Activated T-helper 1 cell treated with anti-CD3 and anti-CD28 coated beads, Interleukin-2, amount 50 U/mL, for 16 hours (primary cell): ENCODE results near the gene CS.

Source experiments
- DNase-seq, 2 donors: peaks; one replicate each; pipeline ENCODE4 v3.0.0-alpha.2; 2020; ENCODE audit warnings: low read depth in 1 of 2, low spot score in 1 of 2

CS gene

DNA sequence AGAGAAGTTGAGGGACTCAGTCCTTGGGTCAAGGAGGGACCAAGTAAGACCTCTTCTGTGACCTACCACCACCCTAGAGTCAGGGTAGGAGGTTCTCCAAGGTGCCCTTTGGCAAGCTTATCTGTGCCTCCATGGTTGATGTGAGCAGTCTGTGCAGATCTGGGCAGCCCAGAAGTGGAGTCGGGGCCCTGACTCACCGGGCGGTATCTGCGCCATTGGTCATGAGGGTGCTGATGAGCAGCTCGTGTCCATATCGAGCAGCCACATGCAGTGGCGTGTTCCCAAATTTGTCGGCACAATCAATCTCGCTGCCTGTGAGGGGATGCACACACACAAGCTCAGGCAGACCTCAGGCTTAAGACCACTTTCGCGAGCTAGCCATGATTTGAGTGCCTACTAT is 47.0 kb downstream of the CS start:
- DNase-seq: no peak

DNA sequence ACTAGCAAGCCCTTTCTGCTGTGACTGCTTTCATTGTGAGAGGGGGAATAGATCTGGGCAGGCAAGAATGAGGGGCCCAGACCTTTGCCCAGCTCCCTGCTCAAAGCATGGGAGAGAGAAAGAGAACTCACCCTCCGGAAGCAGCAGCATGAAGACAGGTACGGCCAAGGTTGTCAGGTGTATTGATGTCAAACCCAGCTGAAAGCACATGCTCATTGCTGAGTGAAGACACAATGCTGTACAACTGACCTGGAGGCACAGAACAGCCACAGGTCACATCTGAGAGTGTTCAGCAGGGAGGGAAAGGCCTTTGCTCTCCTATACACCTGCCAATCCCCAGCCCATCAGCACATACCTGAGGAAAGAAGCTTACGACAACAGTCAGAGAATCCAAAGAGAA is 47.5 kb downstream of the CS start:
- no peak for DNase-seq

DNA sequence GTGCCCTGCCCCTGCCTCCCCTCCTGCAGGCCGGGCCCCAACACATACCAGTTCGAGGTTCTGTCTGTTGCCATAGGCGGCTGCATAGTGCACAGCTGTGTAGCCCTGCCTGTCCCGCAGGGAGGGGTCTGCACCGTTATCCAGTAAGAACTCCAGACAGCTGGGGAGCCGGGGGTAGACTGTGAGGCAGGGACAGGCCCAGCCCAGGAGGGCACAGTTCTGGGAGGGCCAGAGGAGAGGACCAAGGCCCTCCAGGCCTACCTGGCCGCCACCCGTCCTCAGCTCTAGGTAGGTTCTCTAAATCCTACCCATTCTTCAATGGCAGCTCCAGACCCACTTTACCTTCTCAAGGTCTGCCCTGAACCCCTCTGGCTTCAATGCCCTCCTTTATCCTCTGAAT is 51.4 kb downstream of the CS start:
- DNase-seq: no peak

DNA sequence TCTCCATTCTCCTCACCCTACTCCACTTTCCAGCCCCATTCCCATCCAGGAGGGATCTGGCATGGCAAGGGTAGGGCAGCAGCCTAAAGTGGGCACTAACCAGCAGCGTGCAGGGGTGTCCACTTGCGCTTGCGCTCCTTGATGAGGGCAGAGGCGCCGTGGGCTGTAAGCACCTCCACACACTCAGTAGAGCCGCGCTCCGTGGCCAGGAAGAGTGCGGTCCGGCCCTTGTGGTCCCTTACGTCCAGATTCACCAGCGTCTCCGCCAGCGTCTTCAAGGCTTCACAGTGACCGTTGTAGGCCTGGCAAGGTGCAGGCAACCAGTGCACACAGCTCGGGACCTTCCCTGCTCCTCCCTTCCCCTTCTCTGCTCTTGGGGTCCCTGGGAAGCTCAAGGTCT is 52.2 kb downstream of the CS start:
- no peak for DNase-seq

GRCh38 chr12:56244494-56244893 is 55.6 kb downstream of the CS start:
- no peak for DNase-seq

- no peak for DNase-seq
These were observed 56.4 kb downstream of the CS start for GRCh38 chr12:56243731-56244181.

DNA sequence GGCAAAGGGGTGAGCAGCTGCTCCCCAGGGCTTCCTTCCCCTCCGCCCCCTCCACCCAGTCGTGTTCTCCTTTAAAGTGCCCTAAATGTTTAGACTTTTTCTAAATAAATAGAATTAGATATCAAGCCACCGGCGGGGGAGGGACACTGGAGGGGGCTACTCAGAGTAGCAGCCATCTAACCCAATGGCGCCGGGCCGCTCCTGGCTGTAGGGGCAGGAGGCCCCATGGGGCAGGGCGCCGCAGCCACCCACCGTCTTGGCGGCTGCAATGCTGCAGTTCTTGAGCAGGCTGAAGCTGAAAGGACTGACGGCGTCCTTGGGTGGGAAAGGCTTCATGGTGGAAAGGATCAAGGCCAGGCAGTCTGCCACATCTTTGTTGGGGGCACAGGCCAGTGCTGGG is 57.1 kb downstream of the CS start:
- DNase-seq: no peak

DNA sequence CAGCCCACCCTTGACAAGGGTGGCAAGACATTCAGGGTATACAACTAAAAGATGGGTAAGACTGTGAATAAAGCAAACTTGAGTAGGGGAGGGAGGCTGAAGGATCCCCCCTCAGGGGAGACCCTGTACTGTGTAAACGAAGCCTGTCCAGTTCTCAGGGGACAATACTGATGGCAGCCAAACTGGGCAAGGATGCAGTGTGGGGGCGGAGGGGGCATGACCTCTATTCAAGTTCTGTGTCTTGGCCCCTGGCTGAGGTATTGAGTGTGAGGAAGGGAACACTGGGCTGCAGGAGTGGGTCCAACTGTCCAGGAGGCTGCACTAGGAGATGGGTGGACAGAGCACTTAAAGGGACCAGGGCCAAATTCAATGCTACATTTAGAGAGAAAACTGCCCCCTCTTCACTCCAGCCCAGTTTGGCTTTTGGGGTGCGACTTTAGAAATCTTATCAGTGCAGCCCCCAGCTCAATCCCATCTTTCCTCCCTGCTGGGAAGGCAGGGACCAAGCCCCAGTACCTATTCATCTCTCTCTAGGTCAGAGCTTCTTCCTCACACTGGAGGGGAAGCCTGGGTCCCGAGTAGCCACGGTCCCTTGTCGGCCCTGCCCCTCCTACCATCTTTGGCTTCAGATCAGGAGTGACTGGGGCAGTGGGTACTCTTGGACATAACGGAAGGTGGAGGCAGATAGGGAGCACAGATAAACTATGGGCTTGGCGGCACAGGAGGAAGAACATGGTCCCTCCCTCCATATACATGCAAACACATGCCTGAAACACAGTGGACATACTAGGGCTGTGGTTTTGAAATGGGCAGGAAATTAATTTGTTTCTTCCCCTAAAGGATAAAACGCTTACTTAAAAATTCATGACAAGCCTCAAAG is 58.5 kb downstream of the CS start:
- no peak for DNase-seq

DNA sequence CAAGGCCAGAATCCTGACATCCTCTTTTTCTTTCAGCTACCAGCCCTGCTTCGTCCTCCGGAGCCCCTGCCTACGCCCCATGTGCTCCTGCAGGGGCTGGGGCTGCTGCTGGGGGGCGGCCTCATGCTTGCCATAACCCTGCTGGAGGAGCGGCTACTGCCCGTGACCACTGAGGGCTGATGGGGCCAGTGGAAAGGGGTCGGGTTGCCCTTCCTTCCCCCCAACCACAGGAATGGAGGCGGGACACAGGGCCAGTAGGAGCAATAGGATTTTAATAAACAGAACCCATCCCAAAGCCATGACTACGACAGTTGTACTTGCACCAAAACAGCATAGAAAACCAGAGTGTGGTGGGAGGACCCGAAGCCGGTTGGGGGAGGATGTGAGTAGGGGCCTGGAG is 62.6 kb downstream of the CS start:
- no peak for DNase-seq

GRCh38 chr12:56236985-56237384 is 63.1 kb downstream of the CS start:
- no peak for DNase-seq

DNA sequence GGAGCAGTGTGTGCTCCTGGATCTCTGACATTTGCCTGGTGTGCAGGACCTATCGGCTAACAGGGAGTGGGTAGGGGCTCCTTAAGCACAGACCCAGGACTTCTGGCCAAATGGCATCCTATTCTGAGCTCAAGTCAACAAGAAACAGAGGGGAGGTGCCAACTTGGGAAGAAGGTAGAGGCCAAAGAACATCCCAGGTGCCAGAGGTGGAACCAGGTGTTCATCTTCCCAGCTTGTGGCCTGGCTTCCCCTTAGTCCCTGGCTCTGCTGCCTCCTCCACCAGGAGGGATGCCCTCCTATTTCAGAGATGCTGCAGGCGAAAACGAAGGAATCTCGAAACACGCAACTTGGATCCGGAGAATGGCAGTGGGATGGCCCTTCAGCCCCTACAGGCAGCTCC is 64.0 kb downstream of the CS start:
- DNase-seq: no peak

DNA sequence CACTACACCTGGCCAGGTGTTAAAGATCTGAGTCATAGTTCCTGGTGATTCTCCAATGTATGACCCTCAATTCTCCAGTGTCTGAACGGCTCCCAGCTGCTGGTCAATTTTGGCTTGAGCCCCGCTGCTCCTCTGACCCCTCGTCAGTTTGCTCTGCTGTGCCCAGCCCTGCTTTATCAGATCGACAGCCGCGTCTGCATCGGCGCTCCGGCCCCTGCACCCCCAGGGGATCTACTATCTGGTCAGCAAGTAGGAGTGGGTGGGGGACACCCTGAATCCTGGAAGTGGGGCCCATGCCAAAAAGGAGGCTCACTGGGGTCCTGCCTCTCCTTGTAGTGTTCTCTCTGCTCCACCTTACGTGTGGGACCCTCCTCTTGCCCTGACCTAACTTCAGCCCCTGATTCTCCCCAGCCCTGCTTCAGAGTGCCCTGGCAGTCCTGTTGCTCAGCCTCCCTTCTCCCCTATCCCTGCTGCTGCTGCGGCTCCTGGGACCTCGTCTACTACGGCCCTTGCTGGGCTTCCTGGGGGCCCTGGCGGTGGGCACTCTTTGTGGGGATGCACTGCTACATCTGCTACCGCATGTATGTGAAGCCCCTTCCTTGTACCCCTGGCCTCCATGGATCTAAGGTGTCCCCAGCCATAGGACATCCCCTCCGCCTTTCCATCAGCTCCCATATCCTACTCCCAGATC is 65.2 kb downstream of the CS start:
- no peak for DNase-seq

GRCh38 chr12:56231184-56231582 is 68.9 kb downstream of the CS start:
- no peak for DNase-seq

DNA sequence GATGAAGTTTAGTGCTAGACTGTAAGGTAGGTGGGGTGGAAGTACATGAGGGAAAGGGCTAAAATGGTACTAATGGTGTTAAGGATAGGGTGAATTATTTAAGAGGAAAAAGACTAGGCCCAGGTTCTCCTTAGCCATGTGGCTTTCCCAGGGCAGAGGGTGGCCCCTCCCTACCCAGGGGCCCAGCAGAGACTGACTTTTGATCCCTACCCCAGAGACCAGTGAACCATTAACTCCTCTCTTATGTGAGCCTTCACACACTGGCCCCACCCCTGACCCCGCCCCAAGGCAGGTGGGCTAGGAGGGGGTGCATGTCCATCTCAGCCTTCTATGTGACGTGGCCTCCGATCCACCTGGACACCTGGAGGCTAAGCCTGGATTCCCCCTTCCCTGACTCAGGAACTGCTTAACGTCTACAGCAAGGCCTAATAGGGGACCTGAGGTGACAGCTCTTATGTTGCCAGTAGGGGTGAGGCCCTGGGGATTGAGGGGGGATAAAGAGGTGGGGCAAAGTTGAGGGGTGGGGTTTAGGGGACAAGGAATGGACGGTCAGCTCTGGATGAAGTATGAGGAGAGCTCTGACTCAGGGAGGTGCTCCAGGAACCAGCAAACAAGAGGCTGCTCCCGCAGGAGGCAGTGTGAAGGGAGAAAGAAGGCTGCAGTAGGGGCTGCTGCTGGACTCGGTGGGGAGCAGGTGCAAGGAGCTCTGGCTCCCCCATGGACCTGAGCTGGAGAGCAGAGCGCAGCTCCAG is 69.5 kb downstream of the CS start:
- no peak for DNase-seq

DNA sequence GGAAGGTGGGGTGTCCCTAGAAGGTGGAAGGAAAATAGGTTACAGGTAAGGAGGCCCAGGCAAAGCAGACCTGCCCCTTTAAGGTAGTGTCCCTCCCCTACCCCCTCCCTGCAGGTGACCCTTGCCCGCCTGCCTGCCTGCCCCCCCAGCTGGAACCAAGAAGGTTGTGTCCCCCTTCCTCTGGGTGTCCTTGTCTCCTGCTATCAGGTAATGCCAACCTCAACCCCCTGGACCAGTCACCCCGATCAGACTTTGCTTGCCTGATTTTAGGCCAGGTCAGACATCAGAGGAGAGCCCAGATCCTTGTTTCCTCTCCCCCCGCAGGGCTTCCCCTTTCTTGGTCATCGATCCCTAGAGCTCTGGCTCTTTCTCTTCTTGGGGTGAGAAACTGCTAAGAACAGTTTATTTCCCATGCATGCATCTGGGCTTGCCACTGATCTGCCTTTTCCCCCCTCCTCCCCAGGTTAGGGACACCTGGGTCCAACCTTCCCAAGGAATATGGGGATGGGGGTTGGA is 70.2 kb downstream of the CS start, which contains the start of gene SLC39A5:
TSS of gene SLC39A5 (plus strand) at position 136 of the 516 bp plus-strand sequence. CDS start 1,224 bp downstream, outside the sequence.
- DNase-seq: no peak

DNA sequence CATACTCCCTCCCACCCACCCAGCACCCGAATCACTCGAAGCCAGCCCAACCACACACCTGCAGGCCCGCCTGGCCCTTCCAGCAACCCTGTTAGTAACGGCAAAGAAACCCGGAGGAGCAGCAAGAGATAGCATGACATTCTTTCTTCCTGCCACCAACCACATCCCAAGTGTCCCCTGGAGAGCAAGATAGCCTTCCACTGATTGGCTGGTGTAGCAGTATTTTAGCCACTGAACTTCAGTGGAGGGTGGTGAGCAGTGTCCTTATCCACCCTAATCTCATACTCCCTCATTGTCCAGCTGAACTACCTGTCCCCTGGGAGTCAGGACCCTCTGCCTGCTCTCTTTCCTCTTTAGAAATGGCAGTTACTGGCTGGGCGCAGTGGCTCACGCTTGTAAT is 71.0 kb downstream of the CS start:
- no peak for DNase-seq

DNA sequence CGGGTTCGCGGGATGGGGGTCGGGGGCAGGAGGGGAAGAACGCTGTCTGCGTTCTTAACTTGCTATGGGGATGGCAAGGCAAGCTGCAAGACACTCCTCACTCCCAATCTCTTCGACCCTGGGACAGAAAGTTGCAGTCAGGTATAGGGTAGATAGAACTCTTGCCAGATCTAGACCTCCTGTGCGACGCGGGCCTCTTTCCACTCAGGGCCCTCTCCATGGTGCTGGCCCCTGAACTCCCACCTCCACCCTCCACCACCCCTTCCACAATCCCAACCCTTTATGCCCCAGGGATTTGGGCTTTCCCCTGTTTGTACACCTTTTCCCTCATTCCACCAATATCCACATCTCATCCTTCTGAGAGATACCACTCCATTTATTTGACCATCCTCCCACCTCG is 75.2 kb downstream of the CS start:
- no peak for DNase-seq

DNA sequence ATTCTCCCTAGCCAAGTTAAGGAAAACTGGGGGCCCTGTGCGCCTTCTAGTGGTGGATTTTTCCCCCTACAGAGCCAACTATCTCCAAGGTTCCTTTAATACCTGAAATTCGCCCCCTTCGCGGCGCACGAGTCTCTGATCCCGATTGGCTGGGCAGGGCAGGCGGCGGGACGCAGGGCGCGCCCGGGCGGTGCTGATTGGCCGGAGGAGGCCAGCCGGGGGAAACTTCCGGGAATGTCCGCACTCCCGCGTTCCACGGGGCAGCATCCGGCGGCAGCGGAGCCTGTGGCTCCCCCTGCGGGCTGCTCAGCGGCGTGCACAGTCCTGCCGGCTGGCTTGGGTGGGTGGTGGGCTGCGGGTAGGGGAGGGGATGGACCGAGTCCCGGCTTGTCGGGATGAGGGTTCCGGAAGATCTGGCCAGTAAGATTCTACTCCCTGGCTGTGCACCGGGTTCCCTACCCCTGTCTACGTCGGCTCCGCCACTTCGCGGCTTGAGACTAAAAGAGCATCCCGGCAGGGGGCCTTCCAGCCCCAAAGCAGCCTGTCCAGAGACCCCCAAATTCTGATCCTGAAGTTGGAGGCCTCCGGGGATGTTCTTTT is 75.9 kb downstream of the CS start, which contains the start of gene NABP2:
TSS of gene NABP2 (plus strand) at position 241 of the 600 bp plus-strand sequence. CDS start 515 bp downstream, outside the sequence.
- DNase-seq: peak; percentile 86 to 94

GRCh38 chr12:56223571-56224101 is 76.5 kb downstream of the CS start:
- no peak for DNase-seq

DNA sequence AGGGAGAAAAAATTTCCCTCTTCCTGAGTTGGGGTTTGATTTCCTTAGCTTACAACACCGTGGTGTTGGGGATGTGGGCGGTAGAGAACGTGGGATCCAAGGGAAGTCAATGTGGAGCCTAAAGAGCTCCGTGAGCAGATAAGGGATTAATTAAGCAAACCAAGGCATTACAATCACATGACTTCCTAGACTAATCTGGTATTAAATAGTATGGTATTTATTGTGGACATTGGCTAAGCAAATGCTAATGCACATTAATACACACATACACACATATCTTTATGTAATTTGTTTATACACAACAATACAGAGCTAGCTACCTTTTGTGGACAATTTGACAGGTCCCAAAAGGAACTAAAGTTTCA is 77.6 kb downstream of the CS start:
- no peak for DNase-seq
